GM12878 (cell line): Measurements from ENCODE around the gene ACBD7. TPM values are rescaled to one million over a fixed set of nuclear protein-coding genes. Genes with fewer than 3 reads are reported as not detected.
A peak's percentile ranks its signal among the peaks of the same experiment; 100 is the strongest.

Experiments
- ATAC-seq: fragments of 200-7000 bp; cut with Tn5 transposase; 3 replicates; pipeline ENCODE4 v1.9.1; 2020; ENCODE audit warnings: mild to moderate bottlenecking, moderate library complexity
- BruUV-seq: library from RNA; stranded (reverse); fragments of 400-500 nt; replicated peaks from 2 replicates; lab custom pipeline; 2021; lab: Mats Ljungman, UMichigan
- CTCF ChIA-PET: fragments of 300-600 bp; sonication (Branson Sonifier 250); formaldehyde crosslinking; extraction: SDS; loops from one replicate; lab custom pipeline; 2021; ENCODE audit warnings: inconsistent platforms; lab: Yijun Ruan, JAX
- POLR2A ChIA-PET: fragments of 350-600 bp; formaldehyde crosslinking; extraction: SDS; loops from one replicate; lab custom pipeline; 2021; ENCODE audit warnings: inconsistent platforms; lab: Charles Lee
- RAD21 ChIA-PET: fragments of 300-600 bp; sonication (Branson Sonifier 250); formaldehyde crosslinking; loops from one replicate; lab custom pipeline; 2023; ENCODE audit warnings: antibody characterized with exemption; ENCODE audit not compliant: unreplicated experiment; lab: Charles Lee
- SMC1A ChIA-PET: fragments of 300-600 bp; sonication (Branson Sonifier 250); formaldehyde crosslinking; loops from one replicate; lab custom pipeline; 2023; ENCODE audit not compliant: unreplicated experiment, uncharacterized antibody; lab: Charles Lee
- DNase-seq: peaks from one replicate; pipeline ENCODE4 v3.0.0-alpha.2; 2011; ENCODE audit warnings: low read depth, low spot score
- FAIRE-seq: peaks from 3 replicates; lab custom pipeline; 2011; peaks lifted over from hg19 to GRCh38; lab: Jason Lieb, UNC
- H2AFZ ChIP-seq: 2 replicates; pipeline ENCODE4 v1.6.0; 2011; ENCODE audit warnings: low read depth, low read length, control low read depth; ENCODE audit not compliant: control insufficient read depth
- H3K27ac ChIP-seq: 2 replicates; pipeline ENCODE4 v1.5.1; 2011; ENCODE audit warnings: control low read depth; ENCODE audit not compliant: control insufficient read depth, insufficient read depth
- H3K27me3 ChIP-seq, 2 experiments: replicated peaks in 1 of 2; 2 replicates each; pipeline versions ENCODE4 v1.6.0 to v1.6.1; 2011; ENCODE audit warnings: low read length in 1 of 2; ENCODE audit not compliant: control insufficient read depth in 2 of 2, insufficient read depth in 2 of 2
- H3K36me3 ChIP-seq, 2 experiments: 2 replicates each; pipeline ENCODE4 v1.5.1; 2011; ENCODE audit warnings: low read length in 1 of 2; ENCODE audit not compliant: control insufficient read depth in 2 of 2, insufficient read depth in 2 of 2
- H3K4me1 ChIP-seq: 2 replicates; pipeline ENCODE4 v1.6.1; 2011; ENCODE audit warnings: mild to moderate bottlenecking, low read length, moderate library complexity, mixed read lengths; ENCODE audit not compliant: control insufficient read depth, insufficient read depth
- H3K4me2 ChIP-seq: 2 replicates; pipeline ENCODE4 v1.6.0; 2011; ENCODE audit warnings: control low read depth; ENCODE audit not compliant: control insufficient read depth, insufficient read depth
- H3K4me3 ChIP-seq: fragments of 200-600 bp; sonication (generic); 2 replicates; pipeline ENCODE4 v1.5.1; 2016
- H3K79me2 ChIP-seq: 2 replicates; pipeline ENCODE4 v1.6.0; 2011; ENCODE audit warnings: low read length; ENCODE audit not compliant: control insufficient read depth, insufficient read depth
- H3K9ac ChIP-seq: 2 replicates; pipeline ENCODE4 v1.8.0; 2011; ENCODE audit warnings: low read length, control low read depth, mixed read lengths; ENCODE audit not compliant: control insufficient read depth, insufficient read depth
- H3K9me3 ChIP-seq: replicated peaks from 3 replicates; pipeline ENCODE4 v1.5.1; 2011; ENCODE audit warnings: mild to moderate bottlenecking, low read length; ENCODE audit not compliant: control insufficient read depth, insufficient read depth
- H4K20me1 ChIP-seq: 2 replicates; pipeline ENCODE4 v1.6.0; 2011; ENCODE audit not compliant: control insufficient read depth, insufficient read depth
- ASH2L ChIP-seq: fragments of 300-600, 200-600 bp; sonication (generic); IDR thresholded peaks from 2 replicates; pipeline ENCODE4 v1.6.1; 2017; ENCODE audit warnings: low read depth, mild to moderate bottlenecking, borderline replicate concordance
- CBX5 ChIP-seq: sonication (generic); IDR thresholded peaks from 2 replicates; pipeline ENCODE4 v1.6.1; 2016; ENCODE audit warnings: low read depth, moderate library complexity, mild to moderate bottlenecking, inconsistent platforms
- CHD1 ChIP-seq: IDR thresholded peaks from 2 replicates; pipeline ENCODE4 v1.6.1; 2012; ENCODE audit warnings: low read depth, low read length, improper control_type of control experiment
- EED ChIP-seq: sonication (generic); IDR thresholded peaks from 2 replicates; pipeline ENCODE4 v1.6.1; 2016; ENCODE audit warnings: antibody characterized with exemption, low read depth
- IKZF2 ChIP-seq, 2 experiments: fragments of 450-650 bp; IDR thresholded peaks; 2 replicates each; pipeline ENCODE4 v1.6.1; 2017; ENCODE audit warnings: mild to moderate bottlenecking in 2 of 2, moderate library complexity in 2 of 2
- KLF5 ChIP-seq: fragments of 450-650 bp; IDR thresholded peaks from 2 replicates; pipeline ENCODE4 v1.6.1; 2014; ENCODE audit warnings: mild to moderate bottlenecking; ENCODE audit not compliant: partially characterized antibody
- LARP7 ChIP-seq: fragments of 450-650 bp; IDR thresholded peaks from 2 replicates; pipeline ENCODE4 v1.6.1; 2017; ENCODE audit warnings: mild to moderate bottlenecking
- NFYB ChIP-seq: IDR thresholded peaks from 2 replicates; pipeline ENCODE4 v1.6.1; 2011; ENCODE audit warnings: low read depth, mild to moderate bottlenecking, low read length, improper control_type of control experiment, moderate library complexity; ENCODE audit not compliant: insufficient read depth
- NR2C1 ChIP-seq: fragments of 450-650 bp; IDR thresholded peaks from 2 replicates; pipeline ENCODE4 v1.6.1; 2017; ENCODE audit warnings: antibody characterized with exemption, mild to moderate bottlenecking, moderate library complexity
- POLR2A ChIP-seq: IDR thresholded peaks from 2 replicates; pipeline ENCODE4 v1.6.1; 2011; ENCODE audit warnings: low read depth, mild to moderate bottlenecking, low read length
- RAD21 ChIP-seq: IDR thresholded peaks from 2 replicates; pipeline ENCODE4 v1.6.1; 2011; ENCODE audit warnings: mild to moderate bottlenecking, low read depth, low read length, moderate library complexity; ENCODE audit not compliant: insufficient read depth
- RB1 ChIP-seq: fragments of 450-650 bp; formaldehyde crosslinking; IDR thresholded peaks from 2 replicates; pipeline ENCODE4 v1.6.1; 2017; ENCODE audit warnings: mild to moderate bottlenecking, borderline replicate concordance
- SMAD5 ChIP-seq: IDR thresholded peaks from 2 replicates; pipeline ENCODE4 v1.6.1; 2016; ENCODE audit warnings: antibody characterized with exemption, low read depth
- SMARCA5 ChIP-seq: fragments of 450-650 bp; IDR thresholded peaks from 2 replicates; pipeline ENCODE4 v1.6.1; 2017; ENCODE audit warnings: mild to moderate bottlenecking
- SP1 ChIP-seq: IDR thresholded peaks from one replicate; pipeline ENCODE4 v1.6.1; 2011; ENCODE audit warnings: low read depth, low read length
- WRNIP1 ChIP-seq: IDR thresholded peaks from 2 replicates; pipeline ENCODE4 v1.6.1; 2011; ENCODE audit warnings: low read depth, low read length, improper control_type of control experiment, borderline replicate concordance
- ZNF24 ChIP-seq: fragments of 450-650 bp; IDR thresholded peaks from 2 replicates; pipeline ENCODE4 v1.6.1; 2017; ENCODE audit warnings: antibody characterized with exemption, mild to moderate bottlenecking
- ZNF622 ChIP-seq: fragments of 450-650 bp; IDR thresholded peaks from 2 replicates; pipeline ENCODE4 v1.6.1; 2017; ENCODE audit warnings: mild to moderate bottlenecking, inconsistent platforms
- WGBS: methylation state at CpG from one replicate; pipeline ENCODE4 v1.1.6; 2016; ENCODE audit warnings: low lambda C conversion rate; ENCODE audit not compliant: insufficient replicate concordance, insufficient coverage; ENCODE audit errors: missing lambda C conversion rate; 5-methylcytosine and 5-hydroxymethylcytosine counted together
- in situ Hi-C: fragments of 300-500 bp; cut with MboI; formaldehyde crosslinking; loops from 9 replicates; pipeline ENCODE4 v1.14.3; 2018; ENCODE audit warnings: mixed read lengths
- intact Hi-C: fragments of 100-400 bp; cut with micrococcal nuclease; formaldehyde crosslinking; loops from one replicate; pipeline ENCODE4 v1.14.2; 2022; ENCODE audit not compliant: unreplicated experiment
- polyA plus RNA-seq, 11 experiments: library from polyadenylated mRNA; depleted of rRNA in 4 of 11; unstranded in 6 of 11; stranded (reverse) in 5 of 11; fragments of >200 nt; fragmentation: Nextera tagmentation in 4 of 11; fragmentation: Illumina TruSeq in 1 of 11; extraction: Ambion mirVana in 4 of 11; extraction: Trizol in 1 of 11; gene quantifications; 1 replicate in 1 of 11; 2 replicates in 10 of 11; pipeline versions ENCODE4 v1.2.1 to v1.2.3, GENCODE V29; 2011 to 2016; ENCODE audit warnings: inconsistent platforms in 2 of 11, missing spikeins in 2 of 11, low read depth in 1 of 11
- total RNA-seq, 4 experiments: library from RNA; depleted of rRNA in 3 of 4; stranded (reverse); fragments of >200 nt in 3 of 4; fragmentation: Illumina TruSeq in 1 of 4; extraction: Trizol in 1 of 4; gene quantifications; 2 replicates each; pipeline versions ENCODE4 v1.2.1 to v1.2.3, GENCODE V29; 2013 to 2021
- TF ChIP-seq, protein P1 (sequence below): IDR thresholded peaks from 2 replicates; pipeline ENCODE4 v1.6.1; 2011; ENCODE audit warnings: mild to moderate bottlenecking, low read depth, low read length, moderate library complexity; ENCODE audit not compliant: insufficient replicate concordance
- TF ChIP-seq, protein P2 (sequence below): IDR thresholded peaks from 2 replicates; pipeline ENCODE4 v1.6.1; 2012; ENCODE audit warnings: low read depth, low read length, improper control_type of control experiment
- TF ChIP-seq, protein P3 (sequence below): fragments of 450-650 bp; IDR thresholded peaks from 2 replicates; pipeline ENCODE4 v1.6.1; 2017; ENCODE audit warnings: borderline replicate concordance

ACBD7 gene
- total and polyA plus RNA-seq, 10 of the 15 experiments (the other 5 are each of a cell fraction or from before 2014, with no cell fraction given) = 0.04 to 0.74 (median 0.36) TPM

DNA sequence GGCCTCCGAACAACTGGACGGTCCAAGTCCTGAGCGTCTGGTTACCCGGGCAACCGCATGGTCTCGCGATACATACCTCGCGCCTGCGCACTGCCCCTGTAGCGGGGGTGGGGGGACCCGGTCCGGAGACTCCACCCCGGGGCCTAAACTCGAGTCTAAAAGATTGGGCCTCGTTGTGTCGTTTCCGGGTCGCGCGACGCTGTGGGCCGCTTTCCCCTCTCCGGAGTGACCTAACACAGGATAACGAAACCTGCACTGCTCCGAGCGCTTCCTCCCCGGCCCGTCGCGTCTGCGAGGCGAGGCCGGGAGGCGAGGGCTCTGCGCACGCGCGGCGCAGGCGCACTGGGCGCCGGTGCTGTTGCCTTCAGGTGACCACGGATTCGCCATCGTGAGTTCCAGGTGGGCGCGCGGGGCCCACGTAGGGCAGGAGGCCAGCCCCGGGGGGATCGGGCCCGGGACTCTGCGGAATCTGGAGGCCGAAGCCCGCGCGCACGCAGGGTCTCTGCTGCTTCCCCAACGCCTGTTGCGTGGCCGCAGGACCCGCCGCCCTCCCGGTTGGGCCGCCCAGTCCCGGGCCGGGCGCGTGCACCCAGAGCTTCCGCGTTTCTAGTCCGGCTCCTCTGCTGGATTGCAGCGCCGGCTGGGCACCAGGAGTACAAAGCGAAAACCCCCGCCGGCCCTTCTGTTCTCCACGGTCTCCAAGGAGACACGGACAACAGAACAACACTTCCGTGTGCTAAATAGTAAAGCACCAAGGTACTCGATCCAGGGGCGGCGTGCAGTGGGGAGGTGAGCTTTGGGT, 8.6 kb upstream of the ACBD7 start, which contains the start of gene RPP38:
Gene RPP38 (plus strand): TSS at position 345 of the 802 bp plus-strand sequence. CDS start 5,960 bp downstream, outside the sequence.
- no peaks in the 10 kb centered on the region for H3K9me3 ChIP-seq
- intact Hi-C loops = no loop called here
- peak within 1 kb of the TSS; percentile 70 for H3K27ac ChIP-seq
- H2AFZ ChIP-seq = peak within 1 kb of the TSS; percentile 94
- no peaks in the 10 kb centered on the region; the same call in 1 of the 2 replicates for H4K20me1 ChIP-seq
- peak within 1 kb of the TSS; percentile 99 for H3K4me2 ChIP-seq
- POLR2A ChIA-PET = interaction anchor here (1.2 kb wide), 1 partner anchor 194 kb away, joined by 3 read pairs; no protein-coding TSS in a partner anchor
- DNase-seq (peak; percentile 70), ATAC-seq (peak; percentile 89), FAIRE-seq (peak; percentile 94)
- SMC1A ChIA-PET = interaction anchor here (0.9 to 3.1 kb wide), 3 partner anchors 20 to 70 kb away, joined by 3 to 10 read pairs (median 3); no protein-coding TSS in a partner anchor
- peak within 1 kb of the TSS; percentile 97 for H3K4me3 ChIP-seq
- peaks cover 0 to 5% of the 10 kb centered on the region in 2 experiments; a peak in 1 of 4 replicates for H3K36me3 ChIP-seq
- in situ Hi-C loops = no loop called here
- under 1% methylated on average over 84 of the region's 84 CpGs for WGBS
- no TSS peak for BruUV-seq
- peaks cover 33% of the 10 kb centered on the region for H3K79me2 ChIP-seq
- H3K9ac ChIP-seq = peak within 1 kb of the TSS; percentile 82
- H3K27me3 ChIP-seq = no peaks in the 10 kb centered on the region
- RAD21 ChIA-PET = interaction anchor here (0.8 to 1.3 kb wide), 2 partner anchors 69 to 144 kb away, joined by 3 to 4 read pairs; no protein-coding TSS in a partner anchor
- CTCF ChIA-PET = interaction anchor here (0.6 to 1.2 kb wide), 2 partner anchors 9 to 126 kb away, joined by 3 to 7 read pairs; no protein-coding TSS in a partner anchor
- peaks cover 5% of the 10 kb centered on the region for H3K4me1 ChIP-seq
- TF ChIP-seq IKZF2 (IDR thresholded peaks at IDR 0.05) = no peak
- TF ChIP-seq RB1 = 0 out of 2 replicates have a peak, but pooled peaks have one; percentile 19
- TF ChIP-seq SMAD5 = peak; percentile 67; the same call in 1 of the 2 replicates
- TF ChIP-seq POLR2A = peak; percentile 99
- TF ChIP-seq ZNF24 = no peak
- 0 out of 2 replicates have a peak, but pooled peaks have one; percentile 35 for TF ChIP-seq NFYB
- TF ChIP-seq LARP7 = peak; percentile 93; the same call in 1 of the 2 replicates
- no peak for TF ChIP-seq WRNIP1
- TF ChIP-seq, protein P1, sequence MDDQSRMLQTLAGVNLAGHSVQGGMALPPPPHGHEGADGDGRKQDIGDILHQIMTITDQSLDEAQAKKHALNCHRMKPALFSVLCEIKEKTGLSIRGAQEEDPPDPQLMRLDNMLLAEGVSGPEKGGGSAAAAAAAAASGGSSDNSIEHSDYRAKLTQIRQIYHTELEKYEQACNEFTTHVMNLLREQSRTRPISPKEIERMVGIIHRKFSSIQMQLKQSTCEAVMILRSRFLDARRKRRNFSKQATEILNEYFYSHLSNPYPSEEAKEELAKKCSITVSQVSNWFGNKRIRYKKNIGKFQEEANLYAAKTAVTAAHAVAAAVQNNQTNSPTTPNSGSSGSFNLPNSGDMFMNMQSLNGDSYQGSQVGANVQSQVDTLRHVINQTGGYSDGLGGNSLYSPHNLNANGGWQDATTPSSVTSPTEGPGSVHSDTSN = no peak
- no peak; the same call in 1 of the 2 replicates for TF ChIP-seq EED
- TF ChIP-seq, protein P2, sequence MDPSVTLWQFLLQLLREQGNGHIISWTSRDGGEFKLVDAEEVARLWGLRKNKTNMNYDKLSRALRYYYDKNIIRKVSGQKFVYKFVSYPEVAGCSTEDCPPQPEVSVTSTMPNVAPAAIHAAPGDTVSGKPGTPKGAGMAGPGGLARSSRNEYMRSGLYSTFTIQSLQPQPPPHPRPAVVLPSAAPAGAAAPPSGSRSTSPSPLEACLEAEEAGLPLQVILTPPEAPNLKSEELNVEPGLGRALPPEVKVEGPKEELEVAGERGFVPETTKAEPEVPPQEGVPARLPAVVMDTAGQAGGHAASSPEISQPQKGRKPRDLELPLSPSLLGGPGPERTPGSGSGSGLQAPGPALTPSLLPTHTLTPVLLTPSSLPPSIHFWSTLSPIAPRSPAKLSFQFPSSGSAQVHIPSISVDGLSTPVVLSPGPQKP = 0 out of 2 replicates have a peak, but pooled peaks have one; percentile 35
- peak; percentile 60 for TF ChIP-seq NR2C1
- TF ChIP-seq, protein P3, sequence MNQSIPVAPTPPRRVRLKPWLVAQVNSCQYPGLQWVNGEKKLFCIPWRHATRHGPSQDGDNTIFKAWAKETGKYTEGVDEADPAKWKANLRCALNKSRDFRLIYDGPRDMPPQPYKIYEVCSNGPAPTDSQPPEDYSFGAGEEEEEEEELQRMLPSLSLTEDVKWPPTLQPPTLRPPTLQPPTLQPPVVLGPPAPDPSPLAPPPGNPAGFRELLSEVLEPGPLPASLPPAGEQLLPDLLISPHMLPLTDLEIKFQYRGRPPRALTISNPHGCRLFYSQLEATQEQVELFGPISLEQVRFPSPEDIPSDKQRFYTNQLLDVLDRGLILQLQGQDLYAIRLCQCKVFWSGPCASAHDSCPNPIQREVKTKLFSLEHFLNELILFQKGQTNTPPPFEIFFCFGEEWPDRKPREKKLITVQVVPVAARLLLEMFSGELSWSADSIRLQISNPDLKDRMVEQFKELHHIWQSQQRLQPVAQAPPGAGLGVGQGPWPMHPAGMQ = no peak
- TF ChIP-seq SP1 = peak; percentile 38
- peak; percentile 80; the same call in 1 of the 2 replicates for TF ChIP-seq SMARCA5
- TF ChIP-seq RAD21 = 0 out of 2 replicates have a peak, but pooled peaks have one; percentile 3
- peak; percentile 86; the same call in 1 of the 2 replicates for TF ChIP-seq CHD1
- TF ChIP-seq CBX5 = peak; percentile 62; the same call in 1 of the 2 replicates
- no peak for TF ChIP-seq ZNF622
- peak; percentile 34 for TF ChIP-seq KLF5
- TF ChIP-seq ASH2L = peak; percentile 71; the same call in 1 of the 2 replicates
